Right atrium auricular region (tissue), 2 donors: ENCODE measurements around the gene SCYL1. TPM values are rescaled to one million over a fixed set of nuclear protein-coding genes. Genes with fewer than 3 reads are reported as not detected.
A peak's percentile ranks its signal among the peaks of the same experiment; 100 is the strongest.

Source experiments
- DNase-seq: peaks from one replicate; pipeline ENCODE4 v3.0.0-alpha.2; 2019; ENCODE audit warnings: low spot score
- H3K27ac ChIP-seq, 2 donors: fragments of 200-600 bp; sonication (generic); 1 replicate in 1 of 2; 2 replicates in 1 of 2; pipeline ENCODE4 v1.5.1; 2016 to 2019
- H3K27me3 ChIP-seq, 2 donors: fragments of 200-600 bp; sonication (generic); one replicate each; pipeline versions ENCODE4 v1.5.1 to v1.6.0; 2017 to 2019
- H3K36me3 ChIP-seq: fragments of 200-600 bp; sonication (generic); one replicate; pipeline ENCODE4 v1.5.1; 2016
- H3K4me1 ChIP-seq, 2 donors: fragments of 200-600 bp; sonication (generic); one replicate each; pipeline versions ENCODE4 v1.5.1 to v1.6.0; 2017 to 2019
- H3K4me3 ChIP-seq, 2 donors: fragments of 200-600 bp; sonication (generic); 1 replicate in 1 of 2; 2 replicates in 1 of 2; pipeline ENCODE4 v1.5.1; 2017 to 2019; ENCODE audit warnings: mild to moderate bottlenecking in 1 of 2, moderate library complexity in 1 of 2
- H3K9me3 ChIP-seq, 2 donors: fragments of 200-600 bp; sonication (generic); one replicate each; pipeline ENCODE4 v1.5.1; 2019
- CTCF ChIP-seq, 2 donors: fragments of 200-600 bp; sonication (generic); IDR thresholded peaks; one replicate each; pipeline ENCODE4 v1.5.1; 2019; ENCODE audit warnings: antibody characterized with exemption in 2 of 2
- total RNA-seq, 2 donors: library from RNA; depleted of rRNA; stranded (reverse); fragments of >200 nt; gene quantifications; one replicate each; pipeline ENCODE4 v1.1.0, GENCODE V29; 2016

SCYL1 gene
- total RNA-seq, 2 donors from 2014 or later = 71.8 to 89.7 TPM

- Histone ChIP-seq H3K4me3 (peak overlapping the region; percentile 35 to 51), H3K9me3 (no peaks in the 10 kb centered on the region), H3K36me3 (peaks cover 21% of the 10 kb centered on the region), H3K27ac (peak overlapping the region; percentile 87 to 90), H3K4me1 (peaks cover 0 to 23% of the 10 kb centered on the region in 2 donors), H3K27me3 (no peaks in the 10 kb centered on the region)
- no peak for DNase-seq
- TF ChIP-seq CTCF (IDR thresholded peaks at IDR 0.05) = no peak
Observed at GRCh38 chr11:65541093-65541982, 16.5 kb downstream of the SCYL1 start.

GRCh38 chr11:65542738-65543390 is 18.0 kb downstream of the SCYL1 start:
- Histone ChIP-seq H3K27me3 (no peaks in the 10 kb centered on the region), H3K4me1 (peaks cover 0 to 29% of the 10 kb centered on the region in 2 donors), H3K36me3 (peaks cover 14% of the 10 kb centered on the region), H3K27ac (no peak overlapping the region), H3K4me3 (no peak overlapping the region), H3K9me3 (no peaks in the 10 kb centered on the region)
- TF ChIP-seq CTCF (IDR thresholded peaks at IDR 0.05) = no peak
- no peak for DNase-seq

GRCh38 chr11:65545853-65546216 is 21.0 kb downstream of the SCYL1 start:
- Histone ChIP-seq H3K27me3 (no peaks in the 10 kb centered on the region), H3K9me3 (no peaks in the 10 kb centered on the region), H3K36me3 (peaks cover 14% of the 10 kb centered on the region), H3K4me1 (peaks cover 0 to 17% of the 10 kb centered on the region in 2 donors), H3K27ac (no peak overlapping the region), H3K4me3 (no peak overlapping the region)
- DNase-seq = no peak
- TF ChIP-seq CTCF (IDR thresholded peaks at IDR 0.05) = no peak

GRCh38 chr11:65546217-65546958 is 21.5 kb downstream of the SCYL1 start:
- TF ChIP-seq CTCF (IDR thresholded peaks at IDR 0.05) = no peak
- Histone ChIP-seq H3K9me3 (no peaks in the 10 kb centered on the region), H3K36me3 (peaks cover 16% of the 10 kb centered on the region), H3K4me3 (peak overlapping the region in 1 of 2 donors; percentile 30), H3K4me1 (peaks cover 0 to 12% of the 10 kb centered on the region in 2 donors), H3K27ac (peak overlapping the region in 1 of 2 donors; percentile 12), H3K27me3 (no peaks in the 10 kb centered on the region)
- no peak for DNase-seq

GRCh38 chr11:65547446-65548125 is 22.7 kb downstream of the SCYL1 start:
- Histone ChIP-seq H3K4me3 (no peak overlapping the region), H3K27me3 (no peaks in the 10 kb centered on the region), H3K36me3 (peaks cover 19% of the 10 kb centered on the region), H3K27ac (no peak overlapping the region), H3K9me3 (no peaks in the 10 kb centered on the region), H3K4me1 (peaks cover 0 to 6% of the 10 kb centered on the region in 2 donors)
- no peak for DNase-seq
- TF ChIP-seq CTCF (IDR thresholded peaks at IDR 0.05) = no peak
